GDM1 (cell line): Measurements from ENCODE around the gene CACNB4.

ENCODE experiments used
- DNase-seq: peaks from one replicate; lab custom pipeline; 2025; lab: John Stamatoyannopoulos, UW

The CACNB4 gene

GRCh38 chr2:151975460-151976414 lies 123.1 kb downstream of the CACNB4 start:
- DNase-seq, result no peak

- DNase-seq, result no peak
Observed at GRCh38 chr2:151974988-151975387, 123.9 kb downstream of the CACNB4 start.

- DNase-seq, result no peak
Observed at GRCh38 chr2:151973901-151974199, 125.0 kb downstream of the CACNB4 start.

GRCh38 chr2:151973013-151973900 lies 125.6 kb downstream of the CACNB4 start:
- DNase-seq, result no peak

GRCh38 chr2:151972241-151973012 lies 126.4 kb downstream of the CACNB4 start:
- no peak for DNase-seq

GRCh38 chr2:151971301-151972051 lies 127.4 kb downstream of the CACNB4 start:
- DNase-seq, result no peak

- no peak for DNase-seq
Observed at GRCh38 chr2:151968770-151969470, 129.9 kb downstream of the CACNB4 start.

- DNase-seq, result no peak
Observed at GRCh38 chr2:151967829-151968722, 130.8 kb downstream of the CACNB4 start.

- DNase-seq, result no peak
Observed at GRCh38 chr2:151965884-151966283, 133.0 kb downstream of the CACNB4 start.

- no peak for DNase-seq
Observed at GRCh38 chr2:151961558-151961957, 137.3 kb downstream of the CACNB4 start.

GRCh38 chr2:151959238-151959637 lies 139.6 kb downstream of the CACNB4 start:
- no peak for DNase-seq

- no peak for DNase-seq
Observed at GRCh38 chr2:151953467-151953866, 145.4 kb downstream of the CACNB4 start.

GRCh38 chr2:151952691-151953456 lies 146.0 kb downstream of the CACNB4 start:
- DNase-seq, result no peak

- no peak for DNase-seq
Observed at GRCh38 chr2:151947813-151948165, 151.1 kb downstream of the CACNB4 start.

GRCh38 chr2:151946899-151947812 lies 151.7 kb downstream of the CACNB4 start:
- DNase-seq, result no peak

- DNase-seq, result no peak
Observed at GRCh38 chr2:151946250-151946884, 152.5 kb downstream of the CACNB4 start.

GRCh38 chr2:151945602-151946001 lies 153.2 kb downstream of the CACNB4 start:
- no peak for DNase-seq
